Measurements from ENCODE around the gene RPS10.

GRCh38 chr6:34386316-34387137, 39.3 kb downstream of the RPS10 start:
- TF ChIP-seq, protein P1, sequence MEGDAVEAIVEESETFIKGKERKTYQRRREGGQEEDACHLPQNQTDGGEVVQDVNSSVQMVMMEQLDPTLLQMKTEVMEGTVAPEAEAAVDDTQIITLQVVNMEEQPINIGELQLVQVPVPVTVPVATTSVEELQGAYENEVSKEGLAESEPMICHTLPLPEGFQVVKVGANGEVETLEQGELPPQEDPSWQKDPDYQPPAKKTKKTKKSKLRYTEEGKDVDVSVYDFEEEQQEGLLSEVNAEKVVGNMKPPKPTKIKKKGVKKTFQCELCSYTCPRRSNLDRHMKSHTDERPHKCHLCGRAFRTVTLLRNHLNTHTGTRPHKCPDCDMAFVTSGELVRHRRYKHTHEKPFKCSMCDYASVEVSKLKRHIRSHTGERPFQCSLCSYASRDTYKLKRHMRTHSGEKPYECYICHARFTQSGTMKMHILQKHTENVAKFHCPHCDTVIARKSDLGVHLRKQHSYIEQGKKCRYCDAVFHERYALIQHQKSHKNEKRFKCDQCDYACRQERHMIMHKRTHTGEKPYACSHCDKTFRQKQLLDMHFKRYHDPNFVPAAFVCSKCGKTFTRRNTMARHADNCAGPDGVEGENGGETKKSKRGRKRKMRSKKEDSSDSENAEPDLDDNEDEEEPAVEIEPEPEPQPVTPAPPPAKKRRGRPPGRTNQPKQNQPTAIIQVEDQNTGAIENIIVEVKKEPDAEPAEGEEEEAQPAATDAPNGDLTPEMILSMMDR (conservative IDR thresholded peaks at IDR 0.05; ENCODE audit: low read length), result no peak
- no peak for TF ChIP-seq EZH2phosphoT487 (IDR thresholded peaks at IDR 0.05; ENCODE audit: borderline replicate concordance, low read depth, low read length)

Measured in OCI-LY7 (cell line).